ENCODE data around the gene SYT1. TPM values are rescaled to one million over a fixed set of nuclear protein-coding genes. Genes with fewer than 3 reads are reported as not detected.

Gene SYT1
- total and polyA plus RNA-seq, 2 donors (not counting 3 experiments of a cell fraction or from before 2014, with no cell fraction given) = 3.2 to 15.3 TPM

- H3K9ac ChIP-seq (replicated peaks; ENCODE audit: extremely low read depth, insufficient read depth, low read length) = peak overlapping the region; percentile 62
- no peaks in the 10 kb centered on the region for H3K27me3 ChIP-seq (ENCODE audit: control insufficient read depth in 2 of 2, insufficient read depth in 2 of 2, low read length in 2 of 2)
- TF ChIP-seq FOS (IDR thresholded peaks at IDR 0.05; ENCODE audit: borderline replicate concordance, insufficient read depth, low read length) = peak; percentile 68
- TF ChIP-seq GATA2 (IDR thresholded peaks at IDR 0.05; ENCODE audit: insufficient read depth, insufficient read length, low read depth, low read length) = no peak
- TF ChIP-seq JUN (IDR thresholded peaks at IDR 0.05; ENCODE audit: borderline replicate concordance, insufficient read depth, insufficient read length, low read depth) = peak; percentile 95
- TF ChIP-seq MAX (IDR thresholded peaks at IDR 0.05; ENCODE audit: insufficient read depth, insufficient read length) = peak; percentile 18
- peak; percentile 33 for TF ChIP-seq POLR2AphosphoS5 (IDR thresholded peaks at IDR 0.05; ENCODE audit: insufficient read depth, low read depth, low read length)
- H4K20me1 ChIP-seq (replicated peaks; ENCODE audit: control insufficient read depth, extremely low read depth, insufficient read depth, low read length) = no peaks in the 10 kb centered on the region
- DNase-seq (ENCODE audit: low read depth, low spot score) (peak; percentile 98), FAIRE-seq (peak; percentile 83)
- peak overlapping the region; percentile 99 for H3K27ac ChIP-seq (ENCODE audit: insufficient read depth, low read depth, low read length)
- no TSS peak for BruUV-seq (replicated peaks)
- H3K4me2 ChIP-seq (ENCODE audit: insufficient read depth, low read length) = peak overlapping the region; percentile 76
- H3K9me3 ChIP-seq (replicated peaks; ENCODE audit: control insufficient read depth, insufficient read depth, low read length) = no peaks in the 10 kb centered on the region
- no peaks in the 10 kb centered on the region for H3K36me3 ChIP-seq (ENCODE audit: control insufficient read depth in 2 of 2, extremely low read depth in 1 of 2, insufficient read depth in 2 of 2, low read length in 2 of 2)
- peaks cover 19% of the 10 kb centered on the region for H3K4me1 ChIP-seq (ENCODE audit: control insufficient read depth, extremely low read depth, insufficient read depth, low read length)
- dilution Hi-C loops (cut with MboI; ENCODE audit: extremely low pct_ligation_motif_present, low sequenced_read_pairs) (no loop called here), intact Hi-C loops (cut with micrococcal nuclease) (loop anchor here (1.0 to 5.0 kb wide), 5 partner anchors 118 to 479 kb away; no protein-coding TSS in a partner anchor)
- H3K4me3 ChIP-seq (replicated peaks in 1 of 3; ENCODE audit: insufficient read depth in 1 of 3, low read depth in 1 of 3, low read length in 3 of 3) = no peak overlapping the region
- no peaks in the 10 kb centered on the region for H3K9me1 ChIP-seq (replicated peaks; ENCODE audit: control insufficient read depth, extremely low read depth, insufficient read depth, low read length)
- POLR2A ChIA-PET = interaction anchor here (0.7 kb wide), 1 partner anchor 1027 kb away, joined by 4 read pairs; no protein-coding TSS in a partner anchor
- H2AFZ ChIP-seq (ENCODE audit: low read depth, low read length) = peak overlapping the region; percentile 71
- H3K79me2 ChIP-seq (ENCODE audit: control insufficient read depth, insufficient read depth, low read length) = no peaks in the 10 kb centered on the region
- CTCF ChIA-PET = interaction anchor here (0.7 to 2.6 kb wide), 6 partner anchors 9 to 713 kb away, joined by 3 to 13 read pairs (median 6); no protein-coding TSS in a partner anchor
Measured at GRCh38 chr12:79183926-79184325, 319.4 kb downstream of the SYT1 start.

- Histone ChIP-seq H3K4me1 (ENCODE audit: control insufficient read depth, extremely low read depth, insufficient read depth, low read length) (peaks cover 19% of the 10 kb centered on the region), H3K27me3 (ENCODE audit: control insufficient read depth in 2 of 2, insufficient read depth in 2 of 2, low read length in 2 of 2) (no peaks in the 10 kb centered on the region), H4K20me1 (replicated peaks; ENCODE audit: control insufficient read depth, extremely low read depth, insufficient read depth, low read length) (no peaks in the 10 kb centered on the region), H3K9me1 (replicated peaks; ENCODE audit: control insufficient read depth, extremely low read depth, insufficient read depth, low read length) (no peaks in the 10 kb centered on the region), H3K79me2 (ENCODE audit: control insufficient read depth, insufficient read depth, low read length) (no peaks in the 10 kb centered on the region), H3K4me2 (ENCODE audit: insufficient read depth, low read length) (no peak overlapping the region), H3K4me3 (replicated peaks in 1 of 3; ENCODE audit: insufficient read depth in 1 of 3, low read depth in 1 of 3, low read length in 3 of 3) (no peak overlapping the region), H3K9me3 (replicated peaks; ENCODE audit: control insufficient read depth, insufficient read depth, low read length) (no peaks in the 10 kb centered on the region), H3K36me3 (ENCODE audit: control insufficient read depth in 2 of 2, extremely low read depth in 1 of 2, insufficient read depth in 2 of 2, low read length in 2 of 2) (no peaks in the 10 kb centered on the region), H3K9ac (replicated peaks; ENCODE audit: extremely low read depth, insufficient read depth, low read length) (no peak overlapping the region), H2AFZ (ENCODE audit: low read depth, low read length) (no peak overlapping the region), H3K27ac (ENCODE audit: insufficient read depth, low read depth, low read length) (no peak overlapping the region)
- ChIA-PET CTCF (interaction anchor here (1.2 kb wide), 1 partner anchor 12 kb away, joined by 7 read pairs; no protein-coding TSS in a partner anchor), POLR2A (no interaction called here)
- BruUV-seq (replicated peaks) = no TSS peak
- FAIRE-seq (no peak), DNase-seq (ENCODE audit: low read depth, low spot score) (no peak)
- intact Hi-C loops (cut with micrococcal nuclease) (no loop called here), dilution Hi-C loops (cut with MboI; ENCODE audit: extremely low pct_ligation_motif_present, low sequenced_read_pairs) (no loop called here)
- TF ChIP-seq EZH2 (IDR thresholded peaks at IDR 0.05; ENCODE audit: borderline replicate concordance, low read depth, low read length, severe bottlenecking) (no peak), GATA2 (IDR thresholded peaks at IDR 0.05; ENCODE audit: insufficient read depth, insufficient read length, low read depth, low read length) (no peak), FOS (IDR thresholded peaks at IDR 0.05; ENCODE audit: borderline replicate concordance, insufficient read depth, low read length) (no peak), CTCF (IDR thresholded peaks at IDR 0.05; ENCODE audit: extremely low read depth in 1 of 2, insufficient read depth in 1 of 2, low read depth in 1 of 2, low read length in 2 of 2) (no peak), MAX (IDR thresholded peaks at IDR 0.05; ENCODE audit: insufficient read depth, insufficient read length) (no peak), POLR2AphosphoS5 (IDR thresholded peaks at IDR 0.05; ENCODE audit: insufficient read depth, low read depth, low read length) (no peak), MYC (IDR thresholded peaks at IDR 0.05; ENCODE audit: low read depth, low read length) (no peak), JUN (IDR thresholded peaks at IDR 0.05; ENCODE audit: borderline replicate concordance, insufficient read depth, insufficient read length, low read depth) (no peak), POLR2A (IDR thresholded peaks at IDR 0.05; ENCODE audit: low read depth, low read length) (no peak)
Measured at GRCh38 chr12:79186506-79186905, 321.9 kb downstream of the SYT1 start.

All from endothelial cell of umbilical vein (primary cell).